Transverse colon (tissue), 4 donors: ENCODE data around the gene DCLK3.

Experiments
- EP300 ChIP-seq: sonication (generic); formaldehyde crosslinking; IDR thresholded peaks from one replicate; pipeline ENCODE4 v1.6.1; 2017; ENCODE audit warnings: antibody characterized with exemption, low read depth
- POLR2AphosphoS5 ChIP-seq, 3 donors: sonication (generic); formaldehyde crosslinking; IDR thresholded peaks; one replicate each; pipeline ENCODE4 v1.6.1; 2016; ENCODE audit warnings: antibody characterized with exemption in 3 of 3
- TF ChIP-seq, protein P1 (sequence below), 5 experiments: fragments of 200-600 bp in 3 of 5; fragments of 450-650 bp in 2 of 5; sonication (generic) in 3 of 5; IDR thresholded peaks; 1 replicate in 2 of 5; 2 replicates in 3 of 5; pipeline ENCODE4 v1.5.1; 2016 to 2017; ENCODE audit warnings: antibody characterized with exemption in 5 of 5, inconsistent platforms in 3 of 5, mild to moderate bottlenecking in 2 of 5, moderate library complexity in 1 of 5

DNA sequence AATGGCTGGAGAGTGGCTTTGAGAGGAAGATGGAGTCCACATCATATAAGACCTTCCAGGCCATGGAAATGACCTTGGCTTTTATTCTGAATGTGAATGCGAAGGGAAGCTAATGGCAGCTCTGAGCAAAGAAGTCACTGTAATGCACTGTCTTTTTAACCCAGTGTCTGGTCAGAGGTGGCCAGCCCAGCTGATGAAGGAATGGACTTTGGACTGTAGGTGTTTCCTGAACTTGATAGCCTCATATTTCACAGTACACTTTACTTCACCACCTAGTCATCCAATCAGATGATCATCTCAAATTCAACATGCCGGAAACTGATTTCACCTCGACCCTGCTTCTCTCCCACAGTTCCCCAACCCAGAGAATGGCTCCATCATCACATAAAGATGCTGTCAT lies 33.4 kb downstream of the DCLK3 start:
- TF ChIP-seq POLR2AphosphoS5 (IDR thresholded peaks at IDR 0.05) (no peak), EP300 (no peak)
- TF ChIP-seq, protein P1, sequence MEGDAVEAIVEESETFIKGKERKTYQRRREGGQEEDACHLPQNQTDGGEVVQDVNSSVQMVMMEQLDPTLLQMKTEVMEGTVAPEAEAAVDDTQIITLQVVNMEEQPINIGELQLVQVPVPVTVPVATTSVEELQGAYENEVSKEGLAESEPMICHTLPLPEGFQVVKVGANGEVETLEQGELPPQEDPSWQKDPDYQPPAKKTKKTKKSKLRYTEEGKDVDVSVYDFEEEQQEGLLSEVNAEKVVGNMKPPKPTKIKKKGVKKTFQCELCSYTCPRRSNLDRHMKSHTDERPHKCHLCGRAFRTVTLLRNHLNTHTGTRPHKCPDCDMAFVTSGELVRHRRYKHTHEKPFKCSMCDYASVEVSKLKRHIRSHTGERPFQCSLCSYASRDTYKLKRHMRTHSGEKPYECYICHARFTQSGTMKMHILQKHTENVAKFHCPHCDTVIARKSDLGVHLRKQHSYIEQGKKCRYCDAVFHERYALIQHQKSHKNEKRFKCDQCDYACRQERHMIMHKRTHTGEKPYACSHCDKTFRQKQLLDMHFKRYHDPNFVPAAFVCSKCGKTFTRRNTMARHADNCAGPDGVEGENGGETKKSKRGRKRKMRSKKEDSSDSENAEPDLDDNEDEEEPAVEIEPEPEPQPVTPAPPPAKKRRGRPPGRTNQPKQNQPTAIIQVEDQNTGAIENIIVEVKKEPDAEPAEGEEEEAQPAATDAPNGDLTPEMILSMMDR (IDR thresholded peaks at IDR 0.05), result no peak
